ENCODE measurements around the gene ARHGAP19. TPM values are rescaled to one million over a fixed set of nuclear protein-coding genes. Genes with fewer than 3 reads are reported as not detected.

ARHGAP19 gene
- total and polyA plus RNA-seq, 9 donors: 8.5 to 19.9 (median 10.9) TPM

GRCh38 chr10:97196223-97197029 is 96.0 kb downstream of the ARHGAP19 start:
- Histone ChIP-seq H3K27ac (ENCODE audit: low read length) (no peak overlapping the region), H3K36me3 (ENCODE audit: control insufficient read depth, insufficient read depth, low read length) (no peaks in the 10 kb centered on the region), H3K4me3 (ENCODE audit: low read length) (peak overlapping the region; percentile 39), H3K4me1 (ENCODE audit: control insufficient read depth, insufficient read depth, low read length) (peaks cover 8% of the 10 kb centered on the region), H3K27me3 (ENCODE audit: control insufficient read depth, insufficient read depth, low read length) (peaks cover 24% of the 10 kb centered on the region), H3K9me3 (replicated peaks; ENCODE audit: control insufficient read depth, low read depth, low read length) (no peaks in the 10 kb centered on the region)
- WGBS (ENCODE audit: insufficient coverage): under 1% methylated on average over 53 of the region's 56 CpGs
- peak; percentile 66 for DNase-seq

DNA sequence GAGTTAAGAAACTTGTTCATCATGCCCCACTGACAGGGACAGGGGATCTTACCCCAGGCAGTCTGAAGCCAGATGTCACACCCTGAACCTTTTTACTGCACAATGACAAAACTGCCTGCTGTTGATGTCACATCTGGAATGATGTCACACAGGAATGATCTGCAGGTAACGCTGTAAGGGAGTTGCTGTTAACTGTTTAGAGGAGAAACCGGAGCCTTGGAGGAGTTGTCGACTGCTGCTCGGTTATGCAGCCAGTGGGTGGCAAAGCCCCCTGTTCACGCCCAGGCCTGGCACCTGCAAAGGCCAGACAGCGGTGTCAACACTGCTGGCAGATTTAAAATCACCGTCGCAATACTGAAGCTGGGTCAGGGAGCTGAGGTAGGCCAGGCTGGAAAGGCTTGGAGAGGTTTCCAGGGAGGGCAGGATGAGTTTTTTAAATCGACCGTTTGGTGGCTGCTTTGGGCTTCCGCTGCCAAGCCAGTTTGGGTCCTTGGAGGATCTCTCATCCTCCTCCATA is 96.7 kb downstream of the ARHGAP19 start:
- no peak overlapping the region for H3K4me3 ChIP-seq (ENCODE audit: low read length)
- H3K27ac ChIP-seq (ENCODE audit: low read length): no peak overlapping the region
- H3K36me3 ChIP-seq (ENCODE audit: control insufficient read depth, insufficient read depth, low read length): no peaks in the 10 kb centered on the region
- no peaks in the 10 kb centered on the region for H3K9me3 ChIP-seq (replicated peaks; ENCODE audit: control insufficient read depth, low read depth, low read length)
- H3K4me1 ChIP-seq (ENCODE audit: control insufficient read depth, insufficient read depth, low read length): peaks cover 8% of the 10 kb centered on the region
- WGBS (ENCODE audit: insufficient coverage): 26% methylated on average over 9 of the region's 11 CpGs
- DNase-seq: no peak
- peaks cover 24% of the 10 kb centered on the region for H3K27me3 ChIP-seq (ENCODE audit: control insufficient read depth, insufficient read depth, low read length)

DNA sequence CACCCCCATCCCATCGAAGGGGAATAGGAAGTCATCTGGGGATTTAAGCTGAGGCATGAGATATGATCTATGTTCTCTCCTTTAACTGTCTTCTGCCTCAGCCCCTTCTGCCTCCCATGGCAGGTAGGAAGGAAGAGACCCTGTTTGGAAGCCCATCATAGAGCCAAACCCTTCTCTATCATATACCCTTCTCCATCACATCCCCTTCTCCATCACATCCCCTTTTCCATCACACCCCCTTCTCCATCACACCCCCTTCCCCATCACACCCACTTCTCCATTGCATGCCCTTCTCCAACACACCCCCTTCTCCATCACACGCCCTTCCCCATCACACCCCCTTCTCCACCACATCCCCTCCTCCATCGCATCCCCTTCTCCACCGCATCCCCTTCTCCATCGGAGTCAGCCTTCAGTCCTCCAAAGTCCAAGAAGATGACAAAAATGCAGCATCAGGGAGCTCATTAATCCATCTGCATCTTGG is 99.4 kb downstream of the ARHGAP19 start:
- Histone ChIP-seq H3K27ac (ENCODE audit: low read length) (no peak overlapping the region), H3K4me1 (ENCODE audit: control insufficient read depth, insufficient read depth, low read length) (peaks cover 18% of the 10 kb centered on the region), H3K27me3 (ENCODE audit: control insufficient read depth, insufficient read depth, low read length) (peaks cover 27% of the 10 kb centered on the region), H3K4me3 (ENCODE audit: low read length) (no peak overlapping the region), H3K36me3 (ENCODE audit: control insufficient read depth, insufficient read depth, low read length) (no peaks in the 10 kb centered on the region), H3K9me3 (replicated peaks; ENCODE audit: control insufficient read depth, low read depth, low read length) (no peaks in the 10 kb centered on the region)
- 96% methylated on average over 4 of the region's 5 CpGs for WGBS (ENCODE audit: insufficient coverage)
- no peak for DNase-seq

DNA sequence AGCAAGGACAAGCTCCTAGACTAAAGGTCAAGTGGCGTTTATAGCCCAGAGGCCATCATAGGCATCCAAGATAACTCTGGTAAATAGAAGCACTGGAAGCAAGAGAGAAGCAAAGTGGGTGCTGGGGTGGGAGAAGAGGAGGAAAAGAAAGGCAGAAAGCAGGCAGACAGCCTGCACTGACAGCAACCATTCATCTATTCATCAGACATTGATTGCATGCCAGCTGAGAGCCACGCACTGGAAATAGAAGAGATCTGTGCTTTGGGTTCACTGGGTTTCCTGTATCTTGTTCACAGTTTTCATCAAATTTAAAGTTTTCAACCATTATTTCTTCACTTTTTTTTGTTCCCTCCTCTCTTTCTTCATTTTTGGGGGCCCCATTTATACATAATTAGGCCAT is 102.0 kb downstream of the ARHGAP19 start:
- H3K4me1 ChIP-seq (ENCODE audit: control insufficient read depth, insufficient read depth, low read length): peaks cover 19% of the 10 kb centered on the region
- no peaks in the 10 kb centered on the region for H3K36me3 ChIP-seq (ENCODE audit: control insufficient read depth, insufficient read depth, low read length)
- no peaks in the 10 kb centered on the region for H3K9me3 ChIP-seq (replicated peaks; ENCODE audit: control insufficient read depth, low read depth, low read length)
- H3K4me3 ChIP-seq (ENCODE audit: low read length): no peak overlapping the region
- WGBS (ENCODE audit: insufficient coverage): 76% methylated on average over 2 of the region's 2 CpGs
- no peak for DNase-seq
- peaks cover 36% of the 10 kb centered on the region for H3K27me3 ChIP-seq (ENCODE audit: control insufficient read depth, insufficient read depth, low read length)
- H3K27ac ChIP-seq (ENCODE audit: low read length): no peak overlapping the region

- DNase-seq: peak; percentile 27
- WGBS (ENCODE audit: insufficient coverage): 36% methylated on average over 9 of the region's 11 CpGs
- H3K4me3 ChIP-seq (ENCODE audit: low read length): no peak overlapping the region
- H3K36me3 ChIP-seq (ENCODE audit: control insufficient read depth, insufficient read depth, low read length): no peaks in the 10 kb centered on the region
- H3K27me3 ChIP-seq (ENCODE audit: control insufficient read depth, insufficient read depth, low read length): peaks cover 52% of the 10 kb centered on the region
- no peaks in the 10 kb centered on the region for H3K9me3 ChIP-seq (replicated peaks; ENCODE audit: control insufficient read depth, low read depth, low read length)
- H3K27ac ChIP-seq (ENCODE audit: low read length): no peak overlapping the region
- peaks cover 24% of the 10 kb centered on the region for H3K4me1 ChIP-seq (ENCODE audit: control insufficient read depth, insufficient read depth, low read length)
Measured at GRCh38 chr10:97188261-97188711, 104.2 kb downstream of the ARHGAP19 start.

DNA sequence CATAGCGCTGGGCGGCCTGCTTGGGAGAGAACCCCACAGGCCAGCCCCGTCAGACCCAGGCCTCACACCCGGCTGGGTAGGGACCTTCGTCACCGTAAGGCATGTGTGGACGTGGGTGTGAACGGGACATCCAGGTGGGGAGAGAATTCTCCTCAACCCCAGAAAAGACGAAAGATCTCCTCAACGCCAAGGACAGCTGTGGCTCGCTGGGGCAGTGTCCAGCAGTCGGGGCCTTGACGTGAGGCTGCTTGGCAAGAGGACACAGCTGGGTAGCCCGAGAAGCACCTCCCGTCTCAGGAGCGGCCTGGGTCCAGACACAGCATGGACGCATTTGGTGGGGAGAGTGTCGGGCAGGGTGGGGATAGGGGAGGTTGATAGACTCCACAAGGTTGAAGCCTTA is 105.5 kb downstream of the ARHGAP19 start:
- 77% methylated on average over 10 of the region's 18 CpGs for WGBS (ENCODE audit: insufficient coverage)
- no peak overlapping the region for H3K27ac ChIP-seq (ENCODE audit: low read length)
- no peak overlapping the region for H3K4me3 ChIP-seq (ENCODE audit: low read length)
- H3K36me3 ChIP-seq (ENCODE audit: control insufficient read depth, insufficient read depth, low read length): no peaks in the 10 kb centered on the region
- H3K4me1 ChIP-seq (ENCODE audit: control insufficient read depth, insufficient read depth, low read length): peaks cover 24% of the 10 kb centered on the region
- H3K9me3 ChIP-seq (replicated peaks; ENCODE audit: control insufficient read depth, low read depth, low read length): no peaks in the 10 kb centered on the region
- H3K27me3 ChIP-seq (ENCODE audit: control insufficient read depth, insufficient read depth, low read length): peaks cover 56% of the 10 kb centered on the region
- DNase-seq: no peak

GRCh38 chr10:97185326-97186058 is 106.9 kb downstream of the ARHGAP19 start, which contains the start of gene SLIT1:
Gene SLIT1, minus strand, starts transcription at chr10:97185959. Its CDS starts 285 bp downstream, at chr10:97185674.
- H3K4me1 ChIP-seq (ENCODE audit: control insufficient read depth, insufficient read depth, low read length): peaks cover 24% of the 10 kb centered on the region
- H3K4me3 ChIP-seq (ENCODE audit: low read length): peak within 1 kb of the TSS; percentile 19
- no peak within 1 kb of the TSS for H3K27ac ChIP-seq (ENCODE audit: low read length)
- H3K9me3 ChIP-seq (replicated peaks; ENCODE audit: control insufficient read depth, low read depth, low read length): no peaks in the 10 kb centered on the region
- WGBS (ENCODE audit: insufficient coverage): under 1% methylated on average over 56 of the region's 74 CpGs
- no peaks in the 10 kb centered on the region for H3K36me3 ChIP-seq (ENCODE audit: control insufficient read depth, insufficient read depth, low read length)
- peak; percentile 40 for DNase-seq
- peaks cover 63% of the 10 kb centered on the region for H3K27me3 ChIP-seq (ENCODE audit: control insufficient read depth, insufficient read depth, low read length)

DNA sequence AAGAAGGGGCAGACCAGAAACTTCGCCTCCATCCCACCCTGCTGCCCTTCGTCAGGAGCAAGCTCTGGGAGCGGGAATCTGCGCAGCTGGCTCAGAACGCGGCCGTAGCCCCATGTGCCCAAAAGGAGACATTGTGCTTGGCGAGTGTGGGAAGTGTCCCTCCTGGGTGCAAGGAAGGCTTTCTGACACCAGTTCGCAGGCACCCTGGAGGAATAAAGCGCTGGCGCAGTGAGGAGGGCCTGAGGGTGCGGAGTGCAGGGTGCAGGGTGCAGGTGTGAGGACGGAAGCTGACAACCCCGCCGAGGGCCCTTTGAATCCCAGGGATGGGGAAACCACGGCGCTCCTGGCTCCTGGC is 107.5 kb downstream of the ARHGAP19 start:
- Histone ChIP-seq H3K4me1 (ENCODE audit: control insufficient read depth, insufficient read depth, low read length) (peaks cover 27% of the 10 kb centered on the region), H3K9me3 (replicated peaks; ENCODE audit: control insufficient read depth, low read depth, low read length) (no peaks in the 10 kb centered on the region), H3K4me3 (ENCODE audit: low read length) (no peak overlapping the region), H3K27ac (ENCODE audit: low read length) (no peak overlapping the region), H3K27me3 (ENCODE audit: control insufficient read depth, insufficient read depth, low read length) (peaks cover 68% of the 10 kb centered on the region), H3K36me3 (ENCODE audit: control insufficient read depth, insufficient read depth, low read length) (no peaks in the 10 kb centered on the region)
- DNase-seq: no peak
- WGBS (ENCODE audit: insufficient coverage): 8% methylated on average over 15 of the region's 17 CpGs

DNA sequence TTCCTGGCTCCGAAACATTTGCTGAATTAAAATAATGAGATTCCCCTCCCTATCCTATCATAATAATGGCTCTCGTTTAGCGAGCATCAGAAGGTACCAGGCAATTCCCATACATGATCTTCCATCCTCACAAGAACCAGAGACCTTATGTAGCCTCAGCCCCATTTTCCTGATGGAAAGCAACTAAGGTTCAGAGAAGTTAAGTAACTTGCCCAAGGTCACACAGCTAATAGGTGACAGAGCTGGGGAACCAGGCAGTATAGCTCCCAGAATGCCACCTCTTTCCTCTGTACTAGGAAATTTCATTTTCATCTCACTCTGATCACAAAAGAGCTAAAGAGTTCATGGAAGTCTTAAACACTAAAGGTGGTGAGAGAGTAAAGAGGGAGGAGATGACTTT is 109.1 kb downstream of the ARHGAP19 start:
- no peak overlapping the region for H3K4me3 ChIP-seq (ENCODE audit: low read length)
- 100% methylated on average over 1 of the region's 3 CpGs for WGBS (ENCODE audit: insufficient coverage)
- DNase-seq: no peak
- H3K4me1 ChIP-seq (ENCODE audit: control insufficient read depth, insufficient read depth, low read length): peaks cover 27% of the 10 kb centered on the region
- H3K9me3 ChIP-seq (replicated peaks; ENCODE audit: control insufficient read depth, low read depth, low read length): no peaks in the 10 kb centered on the region
- H3K36me3 ChIP-seq (ENCODE audit: control insufficient read depth, insufficient read depth, low read length): no peaks in the 10 kb centered on the region
- peaks cover 75% of the 10 kb centered on the region for H3K27me3 ChIP-seq (ENCODE audit: control insufficient read depth, insufficient read depth, low read length)
- H3K27ac ChIP-seq (ENCODE audit: low read length): no peak overlapping the region

Measured in muscle of leg (tissue), 11 donors.